Measurements from ENCODE around the gene GAB1. TPM values are rescaled to one million over a fixed set of nuclear protein-coding genes. Genes with fewer than 3 reads are reported as not detected.

The GAB1 gene
- total RNA-seq, 1 experiment from 2014 or later: 5.9 TPM

DNA sequence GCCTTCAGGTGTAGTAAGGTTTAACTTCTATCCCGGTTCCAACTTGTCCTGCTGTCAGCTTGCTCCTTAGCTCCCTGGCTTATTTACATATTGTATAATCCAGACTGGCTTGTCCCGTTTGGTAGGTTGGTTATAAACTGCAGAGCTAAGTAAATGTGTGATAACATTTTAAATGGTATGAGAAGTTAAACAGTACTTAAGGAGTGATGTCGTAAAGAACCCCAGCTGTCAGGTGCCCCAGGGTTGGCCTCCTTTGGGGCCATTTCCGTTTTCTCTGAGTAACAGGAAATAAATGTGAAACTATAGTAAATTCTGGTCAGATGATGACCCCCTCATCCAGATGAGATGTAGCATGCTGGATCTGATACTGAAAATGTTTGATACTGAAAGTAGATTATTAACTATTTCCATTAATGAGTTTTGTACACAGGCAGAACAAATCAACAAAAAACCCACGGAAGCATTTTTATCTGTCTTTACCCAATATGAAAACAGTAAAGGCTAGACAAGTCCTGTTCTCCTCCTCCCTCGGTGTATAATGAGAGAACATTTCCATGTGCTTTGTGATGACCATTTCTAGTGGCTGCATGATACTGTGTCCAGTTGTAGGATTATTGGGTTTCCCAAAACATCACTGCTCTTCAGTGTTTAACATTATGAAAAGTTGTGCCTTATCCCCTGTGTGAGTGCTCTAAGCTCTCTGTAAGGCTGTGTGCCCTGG, 22.4 kb downstream of the GAB1 start:
- Mint-ChIP-seq H3K4me1 (ENCODE audit: insufficient read depth, unreplicated experiment) (peaks cover 57% of the 10 kb centered on the region), H3K4me3 (ENCODE audit: unreplicated experiment) (peak overlapping the region; percentile 7), H3K36me3 (ENCODE audit: insufficient read depth, unreplicated experiment) (peaks cover 7% of the 10 kb centered on the region), H3K27me3 (ENCODE audit: insufficient read depth, unreplicated experiment) (no peaks in the 10 kb centered on the region), H3K27ac (ENCODE audit: low read depth, unreplicated experiment) (peak overlapping the region; percentile 58), H3K9me3 (ENCODE audit: unreplicated experiment) (no peaks in the 10 kb centered on the region)
- ChIA-PET CTCF (interaction anchor here (1.0 to 1.7 kb wide), 4 partner anchors 15 to 151 kb away, joined by 3 to 5 read pairs (median 4); partner anchors contain the start of gene GAB1), POLR2A (interaction anchor here (0.9 to 8.6 kb wide), 8 partner anchors 11 to 173 kb away, joined by 3 to 66 read pairs (median 5); partner anchors contain the start of genes GAB1 and SMARCA5)
- BruUV-seq (replicated peaks): no TSS peak
- peak; percentile 52 for DNase-seq (ENCODE audit: unreplicated experiment)
- TF ChIP-seq, protein P1, sequence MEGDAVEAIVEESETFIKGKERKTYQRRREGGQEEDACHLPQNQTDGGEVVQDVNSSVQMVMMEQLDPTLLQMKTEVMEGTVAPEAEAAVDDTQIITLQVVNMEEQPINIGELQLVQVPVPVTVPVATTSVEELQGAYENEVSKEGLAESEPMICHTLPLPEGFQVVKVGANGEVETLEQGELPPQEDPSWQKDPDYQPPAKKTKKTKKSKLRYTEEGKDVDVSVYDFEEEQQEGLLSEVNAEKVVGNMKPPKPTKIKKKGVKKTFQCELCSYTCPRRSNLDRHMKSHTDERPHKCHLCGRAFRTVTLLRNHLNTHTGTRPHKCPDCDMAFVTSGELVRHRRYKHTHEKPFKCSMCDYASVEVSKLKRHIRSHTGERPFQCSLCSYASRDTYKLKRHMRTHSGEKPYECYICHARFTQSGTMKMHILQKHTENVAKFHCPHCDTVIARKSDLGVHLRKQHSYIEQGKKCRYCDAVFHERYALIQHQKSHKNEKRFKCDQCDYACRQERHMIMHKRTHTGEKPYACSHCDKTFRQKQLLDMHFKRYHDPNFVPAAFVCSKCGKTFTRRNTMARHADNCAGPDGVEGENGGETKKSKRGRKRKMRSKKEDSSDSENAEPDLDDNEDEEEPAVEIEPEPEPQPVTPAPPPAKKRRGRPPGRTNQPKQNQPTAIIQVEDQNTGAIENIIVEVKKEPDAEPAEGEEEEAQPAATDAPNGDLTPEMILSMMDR (IDR thresholded peaks at IDR 0.05; ENCODE audit: unreplicated experiment): no peak
- intact Hi-C loops (cut with micrococcal nuclease): no loop called here

DNA sequence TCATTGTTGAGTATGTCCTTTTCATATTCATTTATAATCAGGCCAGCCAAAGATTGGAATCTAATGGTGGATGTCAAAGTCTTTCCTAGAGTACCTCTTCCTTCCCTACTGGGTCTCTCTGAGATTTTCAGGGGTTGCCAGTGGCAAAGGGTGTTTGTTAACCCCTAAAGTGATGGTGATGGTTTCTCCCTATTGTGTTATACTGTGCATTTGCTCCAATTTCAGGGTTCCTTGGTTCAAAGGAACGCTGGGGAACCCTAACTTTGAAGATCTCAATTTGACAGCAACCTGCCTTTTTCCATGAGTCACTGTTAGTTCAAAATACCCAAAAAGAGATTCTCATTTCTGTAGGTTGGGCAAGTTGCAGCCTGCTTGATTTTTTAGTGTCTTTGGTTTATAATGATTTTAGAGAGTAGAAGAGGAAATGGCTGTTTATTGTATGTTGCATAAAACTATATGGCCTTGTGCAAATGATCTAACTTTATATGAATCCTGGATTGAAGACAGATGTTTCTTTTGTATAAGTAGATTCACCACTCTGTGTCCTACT, 23.0 kb downstream of the GAB1 start:
- peak overlapping the region; percentile 58 for H3K27ac Mint-ChIP-seq (ENCODE audit: low read depth, unreplicated experiment)
- no peaks in the 10 kb centered on the region for H3K27me3 Mint-ChIP-seq (ENCODE audit: insufficient read depth, unreplicated experiment)
- H3K9me3 Mint-ChIP-seq (ENCODE audit: unreplicated experiment): no peaks in the 10 kb centered on the region
- no TSS peak for BruUV-seq (replicated peaks)
- intact Hi-C loops (cut with micrococcal nuclease): no loop called here
- peaks cover 7% of the 10 kb centered on the region for H3K36me3 Mint-ChIP-seq (ENCODE audit: insufficient read depth, unreplicated experiment)
- TF ChIP-seq, protein P1 (IDR thresholded peaks at IDR 0.05; ENCODE audit: unreplicated experiment): no peak
- peaks cover 57% of the 10 kb centered on the region for H3K4me1 Mint-ChIP-seq (ENCODE audit: insufficient read depth, unreplicated experiment)
- CTCF ChIA-PET: interaction anchor here (1.0 to 1.7 kb wide), 2 partner anchors 16 to 24 kb away, joined by 3 to 4 read pairs; no protein-coding TSS in a partner anchor
- POLR2A ChIA-PET: interaction anchor here (0.9 to 8.6 kb wide), 7 partner anchors 12 to 174 kb away, joined by 3 to 66 read pairs (median 3); partner anchors contain the start of gene GAB1
- peak overlapping the region; percentile 7 for H3K4me3 Mint-ChIP-seq (ENCODE audit: unreplicated experiment)
- peak; percentile 53 for DNase-seq (ENCODE audit: unreplicated experiment)

DNA sequence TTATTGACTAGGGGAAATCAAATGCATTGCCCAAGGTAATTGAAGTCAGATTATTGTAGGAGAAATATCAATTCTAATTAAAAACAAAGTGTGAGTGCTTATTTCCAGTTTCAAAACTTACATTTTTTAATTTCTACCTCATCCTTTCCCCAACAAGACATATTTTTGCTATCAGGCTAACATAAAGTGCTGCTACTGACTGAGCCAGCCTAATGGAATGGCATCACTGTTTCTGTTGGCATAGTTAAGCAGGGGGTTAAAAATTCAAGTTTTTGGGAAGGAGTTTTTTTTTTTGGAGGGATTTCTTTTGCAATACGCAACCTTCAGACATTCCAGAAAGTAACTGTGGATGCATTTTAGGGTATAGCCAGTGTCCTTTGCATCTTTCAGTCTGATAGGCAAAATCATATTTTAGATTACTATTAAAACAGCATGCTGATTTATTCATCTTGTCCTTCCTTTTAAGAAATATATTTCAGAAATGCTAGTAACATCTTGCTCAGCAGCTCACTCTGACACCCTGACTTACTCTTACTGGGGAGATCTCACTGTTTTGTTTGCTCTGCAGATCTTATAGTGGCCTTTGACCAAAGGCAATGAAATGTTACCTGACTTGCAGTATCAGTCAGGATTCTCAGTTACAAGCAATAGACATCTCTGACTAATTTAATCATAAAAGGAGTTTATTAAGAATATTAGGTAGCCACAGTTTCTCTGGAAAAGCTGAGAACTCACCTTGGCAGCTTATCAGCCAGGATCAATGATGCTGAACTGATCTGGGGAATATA, 24.4 kb downstream of the GAB1 start:
- Mint-ChIP-seq H3K4me3 (ENCODE audit: unreplicated experiment) (no peak overlapping the region), H3K4me1 (ENCODE audit: insufficient read depth, unreplicated experiment) (peaks cover 48% of the 10 kb centered on the region)

More for the DNA sequence above, 24.4 kb downstream of the GAB1 start:
- BruUV-seq (replicated peaks): no TSS peak
- Mint-ChIP-seq H3K36me3 (ENCODE audit: insufficient read depth, unreplicated experiment) (peaks cover 7% of the 10 kb centered on the region), H3K27me3 (ENCODE audit: insufficient read depth, unreplicated experiment) (no peaks in the 10 kb centered on the region), H3K27ac (ENCODE audit: low read depth, unreplicated experiment) (peak overlapping the region; percentile 58), H3K9me3 (ENCODE audit: unreplicated experiment) (no peaks in the 10 kb centered on the region)
- ChIA-PET CTCF (no interaction called here), POLR2A (interaction anchor here (0.7 to 1.2 kb wide), 2 partner anchors 24 to 29 kb away, joined by 3 read pairs; partner anchors contain the start of gene GAB1)
- intact Hi-C loops (cut with micrococcal nuclease): no loop called here
- DNase-seq (ENCODE audit: unreplicated experiment): no peak
- TF ChIP-seq, protein P1 (IDR thresholded peaks at IDR 0.05; ENCODE audit: unreplicated experiment): no peak

Measured in MCF 10A (cell line).